ENCODE data around the gene EIF4E2.
"Not testable (repeated sequence)": the region's sequence is repeated elsewhere in the genome, so short reads cannot be mapped to it uniquely, and the experiment has no call there.

Gene EIF4E2

GRCh38 chr2:232522623-232523401, 27.7 kb upstream of the EIF4E2 start:
- DNase-seq, result no peak

GRCh38 chr2:232523402-232523681, 27.1 kb upstream of the EIF4E2 start:
- DNase-seq, result no peak

- DNase-seq, result peak; percentile 28
Observed at GRCh38 chr2:232523682-232524597, 26.5 kb upstream of the EIF4E2 start.

GRCh38 chr2:232524771-232525170, 25.7 kb upstream of the EIF4E2 start:
- no peak for DNase-seq

- no peak for DNase-seq
Observed at GRCh38 chr2:232525199-232525598, 25.3 kb upstream of the EIF4E2 start.

- peak; percentile 55 for DNase-seq
Observed at GRCh38 chr2:232525791-232526371, 24.6 kb upstream of the EIF4E2 start, which contains the start of gene CHRND. CHRND (plus strand) TSS chr2:232526160; CDS start chr2:232526216, 56 bp downstream.

- no peak for DNase-seq
Observed at GRCh38 chr2:232526372-232526941, 24.0 kb upstream of the EIF4E2 start.

GRCh38 chr2:232527905-232528470, 22.5 kb upstream of the EIF4E2 start:
- DNase-seq, result no peak

GRCh38 chr2:232528746-232529460, 21.6 kb upstream of the EIF4E2 start:
- no peak for DNase-seq

GRCh38 chr2:232529806-232530547, 20.5 kb upstream of the EIF4E2 start:
- DNase-seq, result no peak

- no peak for DNase-seq
Observed at GRCh38 chr2:232530626-232531260, 19.7 kb upstream of the EIF4E2 start.

GRCh38 chr2:232532419-232532818, 18.1 kb upstream of the EIF4E2 start:
- peak; percentile 78 for DNase-seq

GRCh38 chr2:232532821-232533220, 17.7 kb upstream of the EIF4E2 start:
- DNase-seq, result not testable (repeated sequence)

- no peak for DNase-seq
Observed at GRCh38 chr2:232533944-232534710, 16.4 kb upstream of the EIF4E2 start.

GRCh38 chr2:232534940-232535651, 15.4 kb upstream of the EIF4E2 start:
- no peak for DNase-seq

GRCh38 chr2:232535761-232536530, 14.5 kb upstream of the EIF4E2 start:
- DNase-seq, result no peak

GRCh38 chr2:232537079-232537478, 13.4 kb upstream of the EIF4E2 start:
- no peak for DNase-seq

GRCh38 chr2:232537499-232537898, 13.0 kb upstream of the EIF4E2 start:
- DNase-seq, result no peak

- DNase-seq, result no peak
Observed at GRCh38 chr2:232538671-232539070, 11.8 kb upstream of the EIF4E2 start.
